ENCODE data around the gene PSMA2. TPM values are rescaled to one million over a fixed set of nuclear protein-coding genes. Genes with fewer than 3 reads are reported as not detected.

The PSMA2 gene
- total RNA-seq, 1 experiment from 2014 or later, result 228 TPM

DNA sequence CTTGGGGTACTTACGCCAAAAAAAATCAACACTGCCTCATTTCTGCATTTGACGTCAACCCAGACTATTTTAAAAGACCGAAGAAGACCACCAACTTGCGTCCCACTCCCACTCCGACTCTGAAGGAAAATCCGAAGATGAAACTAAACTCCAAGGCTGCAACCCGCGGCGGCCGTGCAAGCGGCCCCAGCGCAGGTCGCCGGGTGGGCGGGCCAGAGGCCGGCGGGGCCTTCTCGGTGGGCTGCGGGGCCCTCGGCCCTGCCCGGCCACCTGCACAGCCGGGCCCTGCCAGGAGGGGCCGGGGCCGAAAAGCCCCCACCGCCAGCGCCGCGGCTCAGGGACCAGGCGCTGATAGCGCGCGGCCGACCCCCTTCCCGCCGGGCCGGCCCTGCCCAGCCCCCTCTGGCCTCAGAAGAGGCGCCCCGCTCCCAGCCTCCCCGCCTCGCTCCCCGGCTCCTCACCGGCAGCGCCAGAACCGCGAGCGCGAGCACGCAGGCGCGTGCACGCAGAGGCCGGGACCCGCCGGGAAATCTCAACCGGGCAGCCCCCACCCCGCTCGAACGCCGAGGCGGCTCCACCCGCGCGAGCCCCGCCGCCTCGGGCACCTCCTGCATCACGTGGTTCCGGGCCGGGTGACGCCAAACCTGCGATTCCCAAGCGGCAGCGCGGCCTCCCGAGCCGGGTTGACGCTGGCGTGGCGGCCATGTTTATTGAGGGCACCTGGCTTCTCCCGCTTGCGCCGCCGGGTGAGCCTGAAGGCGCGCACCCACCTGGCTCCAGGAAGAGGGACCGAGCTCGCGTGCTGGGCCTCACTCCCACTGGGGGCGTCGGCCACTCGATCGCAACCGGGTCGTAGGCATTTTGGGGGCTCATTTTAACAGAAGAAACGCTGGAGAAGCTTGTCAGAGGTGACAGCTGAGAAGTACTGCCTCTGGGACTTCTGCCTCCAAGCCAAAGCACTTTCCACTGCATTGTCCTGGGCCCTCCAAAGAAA lies 20.2 kb downstream of the PSMA2 start, which contains the start of gene C7orf25 (continued):
- TF ChIP-seq FOXJ3 (CRISPR knock-in tag; IDR thresholded peaks at IDR 0.05; ENCODE audit: borderline replicate concordance), result no peak
- TF ChIP-seq, protein P1, sequence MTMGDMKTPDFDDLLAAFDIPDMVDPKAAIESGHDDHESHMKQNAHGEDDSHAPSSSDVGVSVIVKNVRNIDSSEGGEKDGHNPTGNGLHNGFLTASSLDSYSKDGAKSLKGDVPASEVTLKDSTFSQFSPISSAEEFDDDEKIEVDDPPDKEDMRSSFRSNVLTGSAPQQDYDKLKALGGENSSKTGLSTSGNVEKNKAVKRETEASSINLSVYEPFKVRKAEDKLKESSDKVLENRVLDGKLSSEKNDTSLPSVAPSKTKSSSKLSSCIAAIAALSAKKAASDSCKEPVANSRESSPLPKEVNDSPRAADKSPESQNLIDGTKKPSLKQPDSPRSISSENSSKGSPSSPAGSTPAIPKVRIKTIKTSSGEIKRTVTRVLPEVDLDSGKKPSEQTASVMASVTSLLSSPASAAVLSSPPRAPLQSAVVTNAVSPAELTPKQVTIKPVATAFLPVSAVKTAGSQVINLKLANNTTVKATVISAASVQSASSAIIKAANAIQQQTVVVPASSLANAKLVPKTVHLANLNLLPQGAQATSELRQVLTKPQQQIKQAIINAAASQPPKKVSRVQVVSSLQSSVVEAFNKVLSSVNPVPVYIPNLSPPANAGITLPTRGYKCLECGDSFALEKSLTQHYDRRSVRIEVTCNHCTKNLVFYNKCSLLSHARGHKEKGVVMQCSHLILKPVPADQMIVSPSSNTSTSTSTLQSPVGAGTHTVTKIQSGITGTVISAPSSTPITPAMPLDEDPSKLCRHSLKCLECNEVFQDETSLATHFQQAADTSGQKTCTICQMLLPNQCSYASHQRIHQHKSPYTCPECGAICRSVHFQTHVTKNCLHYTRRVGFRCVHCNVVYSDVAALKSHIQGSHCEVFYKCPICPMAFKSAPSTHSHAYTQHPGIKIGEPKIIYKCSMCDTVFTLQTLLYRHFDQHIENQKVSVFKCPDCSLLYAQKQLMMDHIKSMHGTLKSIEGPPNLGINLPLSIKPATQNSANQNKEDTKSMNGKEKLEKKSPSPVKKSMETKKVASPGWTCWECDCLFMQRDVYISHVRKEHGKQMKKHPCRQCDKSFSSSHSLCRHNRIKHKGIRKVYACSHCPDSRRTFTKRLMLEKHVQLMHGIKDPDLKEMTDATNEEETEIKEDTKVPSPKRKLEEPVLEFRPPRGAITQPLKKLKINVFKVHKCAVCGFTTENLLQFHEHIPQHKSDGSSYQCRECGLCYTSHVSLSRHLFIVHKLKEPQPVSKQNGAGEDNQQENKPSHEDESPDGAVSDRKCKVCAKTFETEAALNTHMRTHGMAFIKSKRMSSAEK (CRISPR knock-in tag; IDR thresholded peaks at IDR 0.05; ENCODE audit: borderline replicate concordance), result no peak
- no peak for TF ChIP-seq JAZF1 (CRISPR knock-in tag; IDR thresholded peaks at IDR 0.05)
- TF ChIP-seq, protein P2, sequence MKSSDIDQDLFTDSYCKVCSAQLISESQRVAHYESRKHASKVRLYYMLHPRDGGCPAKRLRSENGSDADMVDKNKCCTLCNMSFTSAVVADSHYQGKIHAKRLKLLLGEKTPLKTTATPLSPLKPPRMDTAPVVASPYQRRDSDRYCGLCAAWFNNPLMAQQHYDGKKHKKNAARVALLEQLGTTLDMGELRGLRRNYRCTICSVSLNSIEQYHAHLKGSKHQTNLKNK (CRISPR knock-in tag; IDR thresholded peaks at IDR 0.05), result no peak
- peak; percentile 60; the same call in 1 of the 2 replicates for TF ChIP-seq NFATC4 (CRISPR knock-in tag; IDR thresholded peaks at IDR 0.05)
- TF ChIP-seq, protein P3, sequence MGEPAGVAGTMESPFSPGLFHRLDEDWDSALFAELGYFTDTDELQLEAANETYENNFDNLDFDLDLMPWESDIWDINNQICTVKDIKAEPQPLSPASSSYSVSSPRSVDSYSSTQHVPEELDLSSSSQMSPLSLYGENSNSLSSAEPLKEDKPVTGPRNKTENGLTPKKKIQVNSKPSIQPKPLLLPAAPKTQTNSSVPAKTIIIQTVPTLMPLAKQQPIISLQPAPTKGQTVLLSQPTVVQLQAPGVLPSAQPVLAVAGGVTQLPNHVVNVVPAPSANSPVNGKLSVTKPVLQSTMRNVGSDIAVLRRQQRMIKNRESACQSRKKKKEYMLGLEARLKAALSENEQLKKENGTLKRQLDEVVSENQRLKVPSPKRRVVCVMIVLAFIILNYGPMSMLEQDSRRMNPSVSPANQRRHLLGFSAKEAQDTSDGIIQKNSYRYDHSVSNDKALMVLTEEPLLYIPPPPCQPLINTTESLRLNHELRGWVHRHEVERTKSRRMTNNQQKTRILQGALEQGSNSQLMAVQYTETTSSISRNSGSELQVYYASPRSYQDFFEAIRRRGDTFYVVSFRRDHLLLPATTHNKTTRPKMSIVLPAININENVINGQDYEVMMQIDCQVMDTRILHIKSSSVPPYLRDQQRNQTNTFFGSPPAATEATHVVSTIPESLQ (CRISPR knock-in tag; IDR thresholded peaks at IDR 0.05), result no peak
- TF ChIP-seq, protein P4, sequence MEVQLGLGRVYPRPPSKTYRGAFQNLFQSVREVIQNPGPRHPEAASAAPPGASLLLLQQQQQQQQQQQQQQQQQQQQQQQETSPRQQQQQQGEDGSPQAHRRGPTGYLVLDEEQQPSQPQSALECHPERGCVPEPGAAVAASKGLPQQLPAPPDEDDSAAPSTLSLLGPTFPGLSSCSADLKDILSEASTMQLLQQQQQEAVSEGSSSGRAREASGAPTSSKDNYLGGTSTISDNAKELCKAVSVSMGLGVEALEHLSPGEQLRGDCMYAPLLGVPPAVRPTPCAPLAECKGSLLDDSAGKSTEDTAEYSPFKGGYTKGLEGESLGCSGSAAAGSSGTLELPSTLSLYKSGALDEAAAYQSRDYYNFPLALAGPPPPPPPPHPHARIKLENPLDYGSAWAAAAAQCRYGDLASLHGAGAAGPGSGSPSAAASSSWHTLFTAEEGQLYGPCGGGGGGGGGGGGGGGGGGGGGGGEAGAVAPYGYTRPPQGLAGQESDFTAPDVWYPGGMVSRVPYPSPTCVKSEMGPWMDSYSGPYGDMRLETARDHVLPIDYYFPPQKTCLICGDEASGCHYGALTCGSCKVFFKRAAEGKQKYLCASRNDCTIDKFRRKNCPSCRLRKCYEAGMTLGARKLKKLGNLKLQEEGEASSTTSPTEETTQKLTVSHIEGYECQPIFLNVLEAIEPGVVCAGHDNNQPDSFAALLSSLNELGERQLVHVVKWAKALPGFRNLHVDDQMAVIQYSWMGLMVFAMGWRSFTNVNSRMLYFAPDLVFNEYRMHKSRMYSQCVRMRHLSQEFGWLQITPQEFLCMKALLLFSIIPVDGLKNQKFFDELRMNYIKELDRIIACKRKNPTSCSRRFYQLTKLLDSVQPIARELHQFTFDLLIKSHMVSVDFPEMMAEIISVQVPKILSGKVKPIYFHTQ (CRISPR knock-in tag; IDR thresholded peaks at IDR 0.05), result no peak
- TF ChIP-seq, protein P5, sequence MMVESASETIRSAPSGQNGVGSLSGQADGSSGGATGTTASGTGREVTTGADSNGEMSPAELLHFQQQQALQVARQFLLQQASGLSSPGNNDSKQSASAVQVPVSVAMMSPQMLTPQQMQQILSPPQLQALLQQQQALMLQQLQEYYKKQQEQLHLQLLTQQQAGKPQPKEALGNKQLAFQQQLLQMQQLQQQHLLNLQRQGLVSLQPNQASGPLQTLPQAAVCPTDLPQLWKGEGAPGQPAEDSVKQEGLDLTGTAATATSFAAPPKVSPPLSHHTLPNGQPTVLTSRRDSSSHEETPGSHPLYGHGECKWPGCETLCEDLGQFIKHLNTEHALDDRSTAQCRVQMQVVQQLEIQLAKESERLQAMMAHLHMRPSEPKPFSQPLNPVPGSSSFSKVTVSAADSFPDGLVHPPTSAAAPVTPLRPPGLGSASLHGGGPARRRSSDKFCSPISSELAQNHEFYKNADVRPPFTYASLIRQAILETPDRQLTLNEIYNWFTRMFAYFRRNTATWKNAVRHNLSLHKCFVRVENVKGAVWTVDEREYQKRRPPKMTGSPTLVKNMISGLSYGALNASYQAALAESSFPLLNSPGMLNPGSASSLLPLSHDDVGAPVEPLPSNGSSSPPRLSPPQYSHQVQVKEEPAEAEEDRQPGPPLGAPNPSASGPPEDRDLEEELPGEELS (CRISPR knock-in tag; IDR thresholded peaks at IDR 0.05), result peak; percentile 91
- no peak for TF ChIP-seq GRHL2 (CRISPR knock-in tag; IDR thresholded peaks at IDR 0.05; ENCODE audit: insufficient replicate concordance, severe bottlenecking)
- TF ChIP-seq ZNF671 (CRISPR knock-in tag; IDR thresholded peaks at IDR 0.05), result 0 out of 2 replicates have a peak, but pooled peaks have one; percentile 63
- TF ChIP-seq IRF2 (CRISPR knock-in tag; IDR thresholded peaks at IDR 0.05; ENCODE audit: borderline replicate concordance, low read depth), result no peak
- TF ChIP-seq HMGA2 (CRISPR knock-in tag; IDR thresholded peaks at IDR 0.05), result no peak
- TF ChIP-seq SOX15 (CRISPR knock-in tag; IDR thresholded peaks at IDR 0.05), result no peak
- TF ChIP-seq, protein P6, sequence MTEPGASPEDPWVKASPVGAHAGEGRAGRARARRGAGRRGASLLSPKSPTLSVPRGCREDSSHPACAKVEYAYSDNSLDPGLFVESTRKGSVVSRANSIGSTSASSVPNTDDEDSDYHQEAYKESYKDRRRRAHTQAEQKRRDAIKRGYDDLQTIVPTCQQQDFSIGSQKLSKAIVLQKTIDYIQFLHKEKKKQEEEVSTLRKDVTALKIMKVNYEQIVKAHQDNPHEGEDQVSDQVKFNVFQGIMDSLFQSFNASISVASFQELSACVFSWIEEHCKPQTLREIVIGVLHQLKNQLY (CRISPR knock-in tag; IDR thresholded peaks at IDR 0.05), result no peak; the same call in 1 of the 2 replicates
- TF ChIP-seq, protein P7, sequence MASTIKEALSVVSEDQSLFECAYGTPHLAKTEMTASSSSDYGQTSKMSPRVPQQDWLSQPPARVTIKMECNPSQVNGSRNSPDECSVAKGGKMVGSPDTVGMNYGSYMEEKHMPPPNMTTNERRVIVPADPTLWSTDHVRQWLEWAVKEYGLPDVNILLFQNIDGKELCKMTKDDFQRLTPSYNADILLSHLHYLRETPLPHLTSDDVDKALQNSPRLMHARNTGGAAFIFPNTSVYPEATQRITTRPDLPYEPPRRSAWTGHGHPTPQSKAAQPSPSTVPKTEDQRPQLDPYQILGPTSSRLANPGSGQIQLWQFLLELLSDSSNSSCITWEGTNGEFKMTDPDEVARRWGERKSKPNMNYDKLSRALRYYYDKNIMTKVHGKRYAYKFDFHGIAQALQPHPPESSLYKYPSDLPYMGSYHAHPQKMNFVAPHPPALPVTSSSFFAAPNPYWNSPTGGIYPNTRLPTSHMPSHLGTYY (CRISPR knock-in tag; IDR thresholded peaks at IDR 0.05), result no peak
- TF ChIP-seq, protein P8, sequence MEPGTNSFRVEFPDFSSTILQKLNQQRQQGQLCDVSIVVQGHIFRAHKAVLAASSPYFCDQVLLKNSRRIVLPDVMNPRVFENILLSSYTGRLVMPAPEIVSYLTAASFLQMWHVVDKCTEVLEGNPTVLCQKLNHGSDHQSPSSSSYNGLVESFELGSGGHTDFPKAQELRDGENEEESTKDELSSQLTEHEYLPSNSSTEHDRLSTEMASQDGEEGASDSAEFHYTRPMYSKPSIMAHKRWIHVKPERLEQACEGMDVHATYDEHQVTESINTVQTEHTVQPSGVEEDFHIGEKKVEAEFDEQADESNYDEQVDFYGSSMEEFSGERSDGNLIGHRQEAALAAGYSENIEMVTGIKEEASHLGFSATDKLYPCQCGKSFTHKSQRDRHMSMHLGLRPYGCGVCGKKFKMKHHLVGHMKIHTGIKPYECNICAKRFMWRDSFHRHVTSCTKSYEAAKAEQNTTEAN (CRISPR knock-in tag; IDR thresholded peaks at IDR 0.05), result 0 out of 2 replicates have a peak, but pooled peaks have one; percentile 48
- TF ChIP-seq ZNF232 (CRISPR knock-in tag; IDR thresholded peaks at IDR 0.05), result peak; percentile 70; the same call in 1 of the 2 replicates
- no peak for TF ChIP-seq SMAD4 (CRISPR knock-in tag; IDR thresholded peaks at IDR 0.05)
- no peak for TF ChIP-seq ZNF423 (CRISPR knock-in tag; IDR thresholded peaks at IDR 0.05)
- TF ChIP-seq, protein P9, sequence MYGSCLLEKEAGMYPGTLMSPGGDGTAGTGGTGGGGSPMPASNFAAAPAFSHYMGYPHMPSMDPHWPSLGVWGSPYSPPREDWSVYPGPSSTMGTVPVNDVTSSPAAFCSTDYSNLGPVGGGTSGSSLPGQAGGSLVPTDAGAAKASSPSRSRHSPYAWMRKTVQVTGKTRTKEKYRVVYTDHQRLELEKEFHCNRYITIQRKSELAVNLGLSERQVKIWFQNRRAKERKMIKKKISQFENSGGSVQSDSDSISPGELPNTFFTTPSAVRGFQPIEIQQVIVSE (CRISPR knock-in tag; IDR thresholded peaks at IDR 0.05; ENCODE audit: borderline replicate concordance), result no peak
- 0 out of 2 replicates have a peak, but pooled peaks have one; percentile 85 for TF ChIP-seq SMAD3 (CRISPR knock-in tag; IDR thresholded peaks at IDR 0.05; ENCODE audit: borderline replicate concordance)
